AG04450 (cell line): Measurements from ENCODE around the gene SKIC8. TPM values are rescaled to one million over a fixed set of nuclear protein-coding genes. Genes with fewer than 3 reads are reported as not detected.

ENCODE experiments used
- CTCF ChIA-PET: fragments of 300-600, 350-600 bp; formaldehyde crosslinking; extraction: SDS; loops from one replicate; lab custom pipeline; 2022; ENCODE audit warnings: antibody characterized with exemption, inconsistent platforms; lab: Charles Lee
- POLR2A ChIA-PET: fragments of 350-600 bp; formaldehyde crosslinking; extraction: SDS; loops from one replicate; lab custom pipeline; 2021; ENCODE audit warnings: antibody characterized with exemption, inconsistent platforms; lab: Yijun Ruan, JAX
- DNase-seq: peaks from one replicate; pipeline ENCODE4 v3.0.0-alpha.2; 2011; ENCODE audit warnings: low read depth, low spot score
- H3K27ac ChIP-seq: one replicate; pipeline ENCODE4 v1.5.1; 2012; ENCODE audit warnings: low read depth, low read length, control low read depth
- H3K27me3 ChIP-seq: one replicate; pipeline ENCODE4 v1.6.0; 2012; ENCODE audit warnings: low read length; ENCODE audit not compliant: control insufficient read depth, insufficient read depth
- H3K4me3 ChIP-seq: 2 replicates; pipeline ENCODE4 v1.5.1; 2011; ENCODE audit warnings: mild to moderate bottlenecking, low read depth, low read length, control low read depth
- H3K9me3 ChIP-seq: 2 replicates; pipeline ENCODE4 v1.5.1; 2012; ENCODE audit warnings: low read length; ENCODE audit not compliant: control insufficient read depth, insufficient read depth
- CTCF ChIP-seq: IDR thresholded peaks from 2 replicates; pipeline ENCODE4 v1.5.1; 2011; ENCODE audit warnings: low read depth, low read length, control low read depth, inconsistent platforms
- polyA plus RNA-seq: library from polyadenylated mRNA; depleted of rRNA; stranded (reverse); fragments of >200 nt; gene quantifications from 2 replicates; pipeline ENCODE4 v1.2.3, GENCODE V29; 2011

The SKIC8 gene
- polyA plus RNA-seq, 1 experiment: 92.0 TPM

GRCh38 chr15:78292219-78292618, 7.2 kb downstream of the SKIC8 start:
- DNase-seq: no peak
- ChIA-PET POLR2A (no interaction called here), CTCF (interaction anchor here (1.1 kb wide), 1 partner anchor 130 kb away, joined by 4 read pairs; no protein-coding TSS in a partner anchor)
- H3K4me3 ChIP-seq: no peak overlapping the region
- no peaks in the 10 kb centered on the region for H3K27me3 ChIP-seq
- H3K9me3 ChIP-seq: no peaks in the 10 kb centered on the region
- no peak overlapping the region for H3K27ac ChIP-seq
- no peak for TF ChIP-seq CTCF

DNA sequence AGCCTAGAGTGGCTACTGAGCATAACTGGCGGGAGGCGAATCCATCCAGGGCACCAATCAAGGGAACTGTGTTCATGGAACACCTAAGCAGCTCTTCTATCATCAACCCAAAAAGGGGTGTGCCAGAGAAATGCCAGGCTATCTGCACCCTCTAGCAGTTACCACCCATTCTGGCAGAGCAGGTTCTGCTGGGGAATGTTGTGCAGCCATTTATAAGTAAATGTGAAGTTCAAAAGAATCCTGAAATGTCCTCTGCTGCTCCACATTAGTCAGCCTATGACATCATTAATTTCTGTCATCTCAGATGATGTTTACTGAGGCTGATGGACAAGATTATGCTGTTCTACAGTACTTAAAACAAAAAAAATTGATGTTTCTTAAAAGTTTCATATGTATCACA, 7.7 kb downstream of the SKIC8 start:
- H3K27ac ChIP-seq: no peak overlapping the region
- POLR2A ChIA-PET: no interaction called here
- H3K9me3 ChIP-seq: no peaks in the 10 kb centered on the region
- H3K27me3 ChIP-seq: no peaks in the 10 kb centered on the region
- CTCF ChIA-PET: interaction anchor here (1.0 kb wide), 1 partner anchor 8 kb away, joined by 3 read pairs; the partner anchor contains the start of gene SKIC8
- DNase-seq: no peak
- no peak for TF ChIP-seq CTCF
- no peak overlapping the region for H3K4me3 ChIP-seq

- no peak for TF ChIP-seq CTCF
- Histone ChIP-seq H3K9me3 (no peaks in the 10 kb centered on the region), H3K27me3 (no peaks in the 10 kb centered on the region), H3K4me3 (no peak overlapping the region), H3K27ac (no peak overlapping the region)
- DNase-seq: no peak
- ChIA-PET POLR2A (no interaction called here), CTCF (interaction anchor here (0.6 to 1.0 kb wide), 3 partner anchors 9 to 190 kb away, joined by 3 read pairs; partner anchors contain the start of gene SKIC8)
Observed at GRCh38 chr15:78291052-78291451, 8.4 kb downstream of the SKIC8 start.

DNA sequence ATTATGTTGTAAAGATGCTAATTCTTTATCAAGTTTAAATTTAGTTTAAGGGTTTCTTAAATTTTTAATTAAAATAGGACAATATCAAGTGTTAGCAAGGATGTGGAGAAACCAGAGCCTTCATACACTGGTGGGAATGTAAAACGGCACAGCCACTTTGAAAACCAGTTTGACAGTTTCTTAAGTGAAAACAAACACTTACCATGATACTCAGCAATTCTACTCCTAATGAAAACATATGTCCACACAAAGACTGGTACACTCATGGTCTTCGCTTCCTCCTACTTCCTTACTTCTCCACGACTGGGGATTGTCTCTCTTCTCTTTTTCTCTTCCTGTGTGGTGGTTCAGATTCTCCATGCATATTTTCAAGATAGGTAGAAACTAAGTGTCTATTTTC, 9.2 kb downstream of the SKIC8 start:
- POLR2A ChIA-PET: no interaction called here
- no peak overlapping the region for H3K27ac ChIP-seq
- no peaks in the 10 kb centered on the region for H3K9me3 ChIP-seq
- CTCF ChIA-PET: no interaction called here
- no peak for TF ChIP-seq CTCF
- H3K4me3 ChIP-seq: no peak overlapping the region
- H3K27me3 ChIP-seq: no peaks in the 10 kb centered on the region
- DNase-seq: no peak

GRCh38 chr15:78284758-78285157, 14.7 kb downstream of the SKIC8 start:
- CTCF ChIA-PET: interaction anchor here (0.5 kb wide), 1 partner anchor 173 kb away, joined by 3 read pairs; no protein-coding TSS in a partner anchor
- POLR2A ChIA-PET: no interaction called here
- no peaks in the 10 kb centered on the region for H3K9me3 ChIP-seq
- no peak for TF ChIP-seq CTCF
- no peaks in the 10 kb centered on the region for H3K27me3 ChIP-seq
- no peak overlapping the region for H3K27ac ChIP-seq
- no peak for DNase-seq
- H3K4me3 ChIP-seq: no peak overlapping the region
